ENCODE data around the gene CCDC91.

CCDC91 gene, protein sequence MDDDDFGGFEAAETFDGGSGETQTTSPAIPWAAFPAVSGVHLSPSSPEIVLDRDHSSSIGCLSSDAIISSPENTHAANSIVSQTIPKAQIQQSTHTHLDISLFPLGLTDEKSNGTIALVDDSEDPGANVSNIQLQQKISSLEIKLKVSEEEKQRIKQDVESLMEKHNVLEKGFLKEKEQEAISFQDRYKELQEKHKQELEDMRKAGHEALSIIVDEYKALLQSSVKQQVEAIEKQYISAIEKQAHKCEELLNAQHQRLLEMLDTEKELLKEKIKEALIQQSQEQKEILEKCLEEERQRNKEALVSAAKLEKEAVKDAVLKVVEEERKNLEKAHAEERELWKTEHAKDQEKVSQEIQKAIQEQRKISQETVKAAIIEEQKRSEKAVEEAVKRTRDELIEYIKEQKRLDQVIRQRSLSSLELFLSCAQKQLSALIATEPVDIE

DNA sequence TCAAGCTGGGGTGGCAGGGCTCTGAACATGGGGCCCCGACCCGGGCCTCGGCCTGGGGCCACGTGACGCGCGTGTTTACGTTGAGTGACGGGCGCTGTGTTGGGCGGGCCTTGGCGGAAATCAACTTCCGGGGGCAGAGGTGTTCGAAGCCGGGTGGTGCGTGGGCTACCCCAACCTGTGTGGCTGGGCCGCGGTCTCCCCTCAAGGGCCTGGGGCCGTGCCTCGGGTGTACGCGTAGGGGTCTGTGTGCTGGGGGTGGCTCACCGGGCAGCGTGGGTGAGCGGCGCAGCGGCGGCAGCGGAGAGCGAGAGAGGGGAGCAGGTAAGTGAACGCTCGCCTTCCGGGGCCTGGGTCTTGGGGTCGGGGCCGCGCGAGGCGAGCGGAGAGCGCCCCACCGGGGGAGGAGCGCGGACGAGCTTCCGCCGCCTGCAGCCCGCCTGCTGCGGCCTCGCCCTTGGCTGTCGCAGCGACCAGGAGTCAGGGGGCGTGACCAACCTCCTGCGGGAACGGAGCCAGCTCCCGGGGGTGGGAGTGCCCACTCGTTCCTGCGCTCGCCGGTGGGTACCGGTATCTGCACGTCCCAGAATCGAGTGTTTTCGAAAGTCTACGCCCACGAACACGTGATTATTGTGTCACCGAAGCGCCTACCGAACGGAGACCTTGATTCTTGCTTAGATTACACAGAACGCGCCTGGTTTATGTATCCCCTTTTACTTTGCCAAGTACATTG is at the start of gene CCDC91:
CCDC91 (plus strand) TSS at position 136 of the 730 bp plus-strand sequence. CDS start 66,760 bp downstream, outside the sequence.
- peak; percentile 90 for DNase-seq (ENCODE audit: low read depth)
- TF ChIP-seq, protein P1, sequence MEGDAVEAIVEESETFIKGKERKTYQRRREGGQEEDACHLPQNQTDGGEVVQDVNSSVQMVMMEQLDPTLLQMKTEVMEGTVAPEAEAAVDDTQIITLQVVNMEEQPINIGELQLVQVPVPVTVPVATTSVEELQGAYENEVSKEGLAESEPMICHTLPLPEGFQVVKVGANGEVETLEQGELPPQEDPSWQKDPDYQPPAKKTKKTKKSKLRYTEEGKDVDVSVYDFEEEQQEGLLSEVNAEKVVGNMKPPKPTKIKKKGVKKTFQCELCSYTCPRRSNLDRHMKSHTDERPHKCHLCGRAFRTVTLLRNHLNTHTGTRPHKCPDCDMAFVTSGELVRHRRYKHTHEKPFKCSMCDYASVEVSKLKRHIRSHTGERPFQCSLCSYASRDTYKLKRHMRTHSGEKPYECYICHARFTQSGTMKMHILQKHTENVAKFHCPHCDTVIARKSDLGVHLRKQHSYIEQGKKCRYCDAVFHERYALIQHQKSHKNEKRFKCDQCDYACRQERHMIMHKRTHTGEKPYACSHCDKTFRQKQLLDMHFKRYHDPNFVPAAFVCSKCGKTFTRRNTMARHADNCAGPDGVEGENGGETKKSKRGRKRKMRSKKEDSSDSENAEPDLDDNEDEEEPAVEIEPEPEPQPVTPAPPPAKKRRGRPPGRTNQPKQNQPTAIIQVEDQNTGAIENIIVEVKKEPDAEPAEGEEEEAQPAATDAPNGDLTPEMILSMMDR (IDR thresholded peaks at IDR 0.05; ENCODE audit: low read length, missing control alignments): no peak
- peak within 1 kb of the TSS; percentile 70 for H3K4me3 ChIP-seq (replicated peaks; ENCODE audit: low read depth, low read length)

DNA sequence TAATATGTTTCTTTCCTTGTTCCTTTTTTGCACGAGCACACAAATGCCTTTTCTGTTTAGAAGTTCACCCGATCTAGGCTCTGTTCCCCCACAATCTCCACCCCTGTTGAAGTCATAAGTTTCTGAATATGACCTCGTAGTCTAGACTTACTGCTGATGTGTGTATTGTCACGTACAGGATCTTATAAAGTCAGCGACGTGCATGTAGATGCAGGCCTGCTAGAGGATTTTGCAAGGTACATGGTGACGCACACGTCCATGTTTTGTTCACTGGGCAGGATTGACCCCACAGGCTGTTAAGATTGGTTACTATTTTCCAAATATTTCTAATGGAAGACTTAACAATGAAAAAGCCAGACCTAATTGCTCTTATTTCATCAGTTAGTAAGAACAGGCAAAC is 46.2 kb upstream of the CCDC91 start:
- DNase-seq (ENCODE audit: low read depth): no peak
- TF ChIP-seq, protein P1 (IDR thresholded peaks at IDR 0.05; ENCODE audit: low read length, missing control alignments): no peak
- H3K4me3 ChIP-seq (replicated peaks; ENCODE audit: low read depth, low read length): no peak overlapping the region

DNA sequence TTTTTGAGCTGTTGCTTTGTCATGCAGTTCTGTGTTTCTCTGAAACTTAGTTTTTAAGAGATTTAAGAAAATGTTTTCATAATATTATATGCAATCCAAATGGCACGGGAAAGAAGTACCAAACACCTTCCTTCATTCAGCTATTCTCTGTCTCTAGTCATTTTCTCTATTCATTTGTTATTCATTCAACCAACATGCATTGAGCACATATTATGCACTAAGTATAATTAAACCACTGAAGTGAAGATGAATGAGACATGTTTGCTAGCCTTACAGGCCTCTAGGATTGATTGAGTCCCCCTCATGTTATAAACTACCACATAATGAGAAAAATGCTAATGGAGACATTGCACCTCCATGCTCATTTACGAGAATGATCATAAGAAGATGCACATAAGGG is 45.7 kb upstream of the CCDC91 start:
- DNase-seq (ENCODE audit: low read depth): no peak
- TF ChIP-seq, protein P1 (IDR thresholded peaks at IDR 0.05; ENCODE audit: low read length, missing control alignments): no peak
- H3K4me3 ChIP-seq (replicated peaks; ENCODE audit: low read depth, low read length): no peak overlapping the region

DNA sequence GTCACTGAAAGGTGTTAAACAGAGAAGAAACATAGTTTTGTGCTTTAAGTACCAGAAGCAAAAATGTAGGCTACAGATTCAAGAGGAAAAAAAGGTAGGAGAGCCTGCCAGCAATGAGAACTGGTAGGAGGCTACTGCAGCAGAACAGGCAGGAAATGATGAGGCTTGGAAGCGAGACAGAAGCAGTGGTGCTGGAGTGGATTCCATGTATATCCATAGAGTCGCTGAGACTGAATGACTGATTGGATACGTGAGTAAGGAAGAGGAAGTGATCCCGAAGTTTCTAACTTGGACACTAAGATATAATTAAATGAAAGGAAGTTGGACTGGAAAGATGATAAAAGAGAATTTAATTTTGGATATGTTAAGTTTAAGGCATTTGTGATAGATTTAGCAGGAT is 45.0 kb upstream of the CCDC91 start:
- no peak overlapping the region for H3K4me3 ChIP-seq (replicated peaks; ENCODE audit: low read depth, low read length)
- peak; percentile 8 for DNase-seq (ENCODE audit: low read depth)
- TF ChIP-seq, protein P1 (IDR thresholded peaks at IDR 0.05; ENCODE audit: low read length, missing control alignments): no peak

DNA sequence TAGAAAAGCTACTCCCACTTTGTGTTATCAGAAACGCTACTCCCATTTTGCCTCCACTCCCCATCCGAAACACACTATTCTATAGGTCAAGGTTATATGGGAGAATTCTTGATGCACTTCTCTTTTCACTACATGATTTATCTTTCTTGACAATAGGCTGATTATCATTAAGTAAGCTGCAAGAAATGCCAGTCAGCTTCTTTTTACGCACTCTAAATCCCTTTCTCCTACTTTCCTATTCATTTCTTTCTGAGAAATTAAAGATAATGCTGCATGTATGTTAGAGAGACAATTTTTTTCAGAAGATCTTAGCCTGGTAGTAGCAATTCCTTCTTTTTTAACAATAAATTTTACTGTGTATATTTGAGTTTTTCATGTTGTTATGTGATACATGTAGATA is 41.0 kb upstream of the CCDC91 start:
- no peak overlapping the region for H3K4me3 ChIP-seq (replicated peaks; ENCODE audit: low read depth, low read length)
- TF ChIP-seq, protein P1 (IDR thresholded peaks at IDR 0.05; ENCODE audit: low read length, missing control alignments): no peak
- no peak for DNase-seq (ENCODE audit: low read depth)

DNA sequence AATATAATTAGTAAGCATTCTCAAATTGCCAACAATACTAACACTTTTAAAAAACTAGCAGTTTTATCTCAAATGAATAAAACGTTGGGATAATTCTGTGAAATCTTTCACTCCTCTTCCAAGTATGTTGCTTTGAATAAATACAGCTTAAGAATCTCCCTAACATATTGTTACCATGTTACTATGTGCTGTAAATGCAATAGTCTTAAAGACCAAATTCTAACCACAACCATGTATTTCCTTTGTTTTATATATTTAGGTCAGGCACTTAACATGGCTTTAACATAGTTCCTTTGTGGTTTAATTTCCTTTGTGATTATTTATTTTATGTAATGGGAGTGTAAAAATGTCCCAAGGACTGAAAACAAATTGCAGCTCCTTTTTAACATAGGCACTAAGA is 33.9 kb upstream of the CCDC91 start:
- TF ChIP-seq, protein P1 (IDR thresholded peaks at IDR 0.05; ENCODE audit: low read length, missing control alignments): no peak
- no peak for DNase-seq (ENCODE audit: low read depth)
- H3K4me3 ChIP-seq (replicated peaks; ENCODE audit: low read depth, low read length): no peak overlapping the region
